ENCODE measurements around the gene TNS1. TPM values are rescaled to one million over a fixed set of nuclear protein-coding genes. Genes with fewer than 3 reads are reported as not detected.

TNS1 gene
- total RNA-seq, 1 donor from 2014 or later: 11.6 TPM

- Mint-ChIP-seq H3K27me3 (ENCODE audit: unreplicated experiment) (peaks cover 6% of the 10 kb centered on the region), H3K9me3 (ENCODE audit: unreplicated experiment) (no peaks in the 10 kb centered on the region), H3K36me3 (ENCODE audit: low read depth, unreplicated experiment) (no peaks in the 10 kb centered on the region), H3K4me1 (ENCODE audit: unreplicated experiment) (peaks cover 28% of the 10 kb centered on the region), H3K27ac (ENCODE audit: unreplicated experiment) (no peak overlapping the region), H3K4me3 (ENCODE audit: unreplicated experiment) (no peak overlapping the region)
- no peak for DNase-seq (ENCODE audit: low spot score)
- no peak for TF ChIP-seq CTCF (IDR thresholded peaks at IDR 0.05; ENCODE audit: unreplicated experiment)
Observed at GRCh38 chr2:217999595-217999959, 3.2 kb downstream of the TNS1 start.

DNA sequence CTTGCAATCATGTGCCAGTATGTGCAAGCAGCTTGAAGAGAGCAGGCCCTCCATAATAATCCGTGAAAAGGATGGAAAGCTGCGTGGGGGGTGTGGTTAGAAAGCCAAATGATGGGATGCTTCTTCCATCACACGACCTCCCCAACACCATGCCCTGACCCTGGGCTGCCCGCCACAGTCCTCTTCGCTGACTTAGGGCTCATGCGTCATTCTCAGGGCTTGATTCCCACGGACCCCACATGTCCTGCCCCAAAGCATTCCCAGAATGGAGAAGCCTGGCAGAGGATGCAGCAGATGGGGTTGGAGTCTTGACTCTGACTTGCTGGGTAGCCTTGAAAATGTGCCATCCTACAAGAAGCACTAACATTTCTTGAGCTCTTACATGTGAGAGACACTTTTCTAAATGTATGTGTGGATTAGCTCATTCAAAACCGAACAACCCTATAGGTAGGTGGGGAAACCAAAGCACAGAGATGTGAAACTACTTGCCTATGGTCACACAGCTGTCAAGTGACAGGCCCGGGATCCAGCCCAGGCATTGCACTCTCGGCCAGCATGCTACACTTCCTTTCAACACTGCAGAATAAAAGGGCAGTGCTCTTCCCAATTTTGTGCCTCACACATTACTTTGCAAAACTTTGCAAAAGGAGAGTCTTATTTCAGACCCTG lies 3.7 kb downstream of the TNS1 start:
- TF ChIP-seq CTCF (IDR thresholded peaks at IDR 0.05; ENCODE audit: unreplicated experiment): no peak
- Mint-ChIP-seq H3K27me3 (ENCODE audit: unreplicated experiment) (peaks cover 4% of the 10 kb centered on the region), H3K4me1 (ENCODE audit: unreplicated experiment) (peaks cover 25% of the 10 kb centered on the region), H3K4me3 (ENCODE audit: unreplicated experiment) (no peak overlapping the region), H3K36me3 (ENCODE audit: low read depth, unreplicated experiment) (no peaks in the 10 kb centered on the region), H3K9me3 (ENCODE audit: unreplicated experiment) (no peaks in the 10 kb centered on the region), H3K27ac (ENCODE audit: unreplicated experiment) (no peak overlapping the region)
- DNase-seq (ENCODE audit: low spot score): no peak

GRCh38 chr2:217997510-217997909 lies 5.3 kb downstream of the TNS1 start:
- no peak for DNase-seq (ENCODE audit: low spot score)
- H3K36me3 Mint-ChIP-seq (ENCODE audit: low read depth, unreplicated experiment): no peaks in the 10 kb centered on the region
- H3K9me3 Mint-ChIP-seq (ENCODE audit: unreplicated experiment): no peaks in the 10 kb centered on the region
- TF ChIP-seq CTCF (IDR thresholded peaks at IDR 0.05; ENCODE audit: unreplicated experiment): no peak
- peaks cover 21% of the 10 kb centered on the region for H3K4me1 Mint-ChIP-seq (ENCODE audit: unreplicated experiment)
- peaks cover 4% of the 10 kb centered on the region for H3K27me3 Mint-ChIP-seq (ENCODE audit: unreplicated experiment)
- H3K4me3 Mint-ChIP-seq (ENCODE audit: unreplicated experiment): no peak overlapping the region
- H3K27ac Mint-ChIP-seq (ENCODE audit: unreplicated experiment): no peak overlapping the region

- Mint-ChIP-seq H3K36me3 (ENCODE audit: low read depth, unreplicated experiment) (no peaks in the 10 kb centered on the region), H3K27ac (ENCODE audit: unreplicated experiment) (no peak overlapping the region), H3K9me3 (ENCODE audit: unreplicated experiment) (no peaks in the 10 kb centered on the region), H3K4me3 (ENCODE audit: unreplicated experiment) (no peak overlapping the region), H3K4me1 (ENCODE audit: unreplicated experiment) (peaks cover 11% of the 10 kb centered on the region), H3K27me3 (ENCODE audit: unreplicated experiment) (peaks cover 9% of the 10 kb centered on the region)
- no peak for DNase-seq (ENCODE audit: low spot score)
- no peak for TF ChIP-seq CTCF (IDR thresholded peaks at IDR 0.05; ENCODE audit: unreplicated experiment)
Observed at GRCh38 chr2:217996361-217996760, 6.4 kb downstream of the TNS1 start.

GRCh38 chr2:217995731-217996231 lies 7.0 kb downstream of the TNS1 start:
- no peaks in the 10 kb centered on the region for H3K9me3 Mint-ChIP-seq (ENCODE audit: unreplicated experiment)
- DNase-seq (ENCODE audit: low spot score): no peak
- no peak overlapping the region for H3K4me3 Mint-ChIP-seq (ENCODE audit: unreplicated experiment)
- H3K4me1 Mint-ChIP-seq (ENCODE audit: unreplicated experiment): peaks cover 9% of the 10 kb centered on the region
- H3K27ac Mint-ChIP-seq (ENCODE audit: unreplicated experiment): no peak overlapping the region
- no peak for TF ChIP-seq CTCF (IDR thresholded peaks at IDR 0.05; ENCODE audit: unreplicated experiment)
- peaks cover 8% of the 10 kb centered on the region for H3K27me3 Mint-ChIP-seq (ENCODE audit: unreplicated experiment)
- H3K36me3 Mint-ChIP-seq (ENCODE audit: low read depth, unreplicated experiment): no peaks in the 10 kb centered on the region

Data from endothelial cell (in vitro differentiated cells).